ENCODE data around the gene ZNF107. TPM values are rescaled to one million over a fixed set of nuclear protein-coding genes. Genes with fewer than 3 reads are reported as not detected.

The ZNF107 gene
- total and polyA plus RNA-seq, 2 of the 4 experiments (the other 2 are of a cell fraction) = 2.0 to 2.5 TPM

GRCh38 chr7:64643566-64643965, 22.4 kb upstream of the ZNF107 start:
- no peak for ATAC-seq (ENCODE audit: low read depth)
- dilution Hi-C loops (cut with HindIII; ENCODE audit: low sequenced_read_pairs, unreplicated experiment) = no loop called here

More at GRCh38 chr7:64643566-64643965, 22.4 kb upstream of the ZNF107 start:
- Histone ChIP-seq H3K56ac (ENCODE audit: extremely low read depth, insufficient read depth, low read length) (no peak overlapping the region), H3K4me1 (ENCODE audit: control insufficient read depth, insufficient read depth, low read length) (no peaks in the 10 kb centered on the region), H3K23ac (ENCODE audit: low read depth, low read length) (no peak overlapping the region), H4K8ac (ENCODE audit: low read depth in 2 of 2, low read length in 2 of 2) (no peak overlapping the region), H3K9me3 (ENCODE audit: control insufficient read depth, insufficient read depth, low read length) (0 out of 2 replicates have a peak, but pooled peaks cover 4% of the 10 kb centered on the region), H3K4me2 (ENCODE audit: low read depth, low read length) (no peak overlapping the region), H3K14ac (replicated peaks; ENCODE audit: low read depth, low read length) (no peak overlapping the region), H2BK15ac (ENCODE audit: low read depth, low read length) (no peak overlapping the region), H2AFZ (replicated peaks; ENCODE audit: low read length, poor library complexity) (no peak overlapping the region), H2AK5ac (ENCODE audit: low read depth, low read length) (no peak overlapping the region), H3K18ac (ENCODE audit: low read depth, low read length) (no peak overlapping the region), H3K27ac (ENCODE audit: insufficient read depth, low read length) (no peak overlapping the region), H3K9me1 (ENCODE audit: insufficient read depth, low read length) (no peaks in the 10 kb centered on the region), H2BK5ac (ENCODE audit: low read depth, low read length, poor library complexity, severe bottlenecking) (no peak overlapping the region), H4K20me1 (ENCODE audit: insufficient read depth, low read length) (no peaks in the 10 kb centered on the region), H3K79me1 (ENCODE audit: low read depth in 1 of 2, low read length in 2 of 2) (no peaks in the 10 kb centered on the region), H2BK120ac (ENCODE audit: low read depth, low read length) (no peak overlapping the region), H4K5ac (ENCODE audit: low read depth, low read length) (no peak overlapping the region), H3K9ac (ENCODE audit: low read depth, low read length) (no peak overlapping the region), H2AK9ac (replicated peaks; ENCODE audit: low read depth, low read length, poor library complexity) (no peak overlapping the region), H3K4ac (ENCODE audit: low read depth, low read length) (no peak overlapping the region), H2BK20ac (ENCODE audit: low read depth, low read length) (no peak overlapping the region), H3K36me3 (ENCODE audit: control insufficient read depth, insufficient read depth, low read length) (no peaks in the 10 kb centered on the region), H4K91ac (ENCODE audit: insufficient read depth, low read depth, low read length) (no peak overlapping the region), H3K27me3 (ENCODE audit: control insufficient read depth, insufficient read depth, low read length) (no peaks in the 10 kb centered on the region), H3K4me3 (ENCODE audit: insufficient read depth, low read depth, low read length) (no peak overlapping the region)
- no peak for DNase-seq
- ChIA-PET CTCF (no interaction called here), POLR2A (ENCODE audit: unreplicated experiment) (no interaction called here)
- WGBS, 2 experiments (ENCODE audit: extremely low coverage in 2 of 2, insufficient read length in 1 of 2) = no CpG with 5 or more reads among the region's 1 CpG
- TF ChIP-seq BHLHE40 (IDR thresholded peaks at IDR 0.05; ENCODE audit: low read depth, low read length) (no peak), CEBPB (IDR thresholded peaks at IDR 0.05; ENCODE audit: low read depth, low read length) (no peak), RAD21 (IDR thresholded peaks at IDR 0.05; ENCODE audit: low read length) (no peak), MAFK (IDR thresholded peaks at IDR 0.05; ENCODE audit: low read depth, low read length) (no peak), NFE2L2 (IDR thresholded peaks at IDR 0.05; ENCODE audit: low read depth, low read length) (no peak), MAZ (IDR thresholded peaks at IDR 0.05; ENCODE audit: borderline replicate concordance, low read depth, low read length) (no peak), MXI1 (IDR thresholded peaks at IDR 0.05; ENCODE audit: borderline replicate concordance, low read depth, low read length) (no peak), CTCF (conservative IDR thresholded peaks at IDR 0.05; ENCODE audit: low read depth, low read length) (no peak)
- in situ Hi-C loops (cut with MboI; ENCODE audit: low sequenced_read_pairs) (no loop called here), intact Hi-C loops (cut with micrococcal nuclease) (no loop called here)
- no TSS peak for BruUV-seq (replicated peaks)
